Measurements from ENCODE around the gene IL4R.

Gene IL4R

DNA sequence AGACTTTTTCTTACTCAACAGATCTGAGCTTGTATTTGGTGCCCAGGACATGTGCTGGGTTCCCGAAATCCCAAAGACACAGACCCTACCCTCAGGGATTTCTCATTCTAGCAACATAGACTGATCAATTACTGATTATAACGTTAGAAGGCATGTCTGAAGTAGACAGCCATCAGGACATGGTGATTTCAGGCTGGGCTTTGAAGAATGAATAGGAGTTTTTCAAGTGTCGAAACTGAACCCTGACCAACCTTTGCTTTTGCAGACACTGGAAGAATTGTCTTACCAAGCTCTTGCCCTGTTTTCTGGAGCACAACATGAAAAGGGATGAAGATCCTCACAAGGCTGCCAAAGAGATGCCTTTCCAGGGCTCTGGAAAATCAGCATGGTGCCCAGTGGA lies 48.2 kb downstream of the IL4R start:
- TF ChIP-seq, protein P1, sequence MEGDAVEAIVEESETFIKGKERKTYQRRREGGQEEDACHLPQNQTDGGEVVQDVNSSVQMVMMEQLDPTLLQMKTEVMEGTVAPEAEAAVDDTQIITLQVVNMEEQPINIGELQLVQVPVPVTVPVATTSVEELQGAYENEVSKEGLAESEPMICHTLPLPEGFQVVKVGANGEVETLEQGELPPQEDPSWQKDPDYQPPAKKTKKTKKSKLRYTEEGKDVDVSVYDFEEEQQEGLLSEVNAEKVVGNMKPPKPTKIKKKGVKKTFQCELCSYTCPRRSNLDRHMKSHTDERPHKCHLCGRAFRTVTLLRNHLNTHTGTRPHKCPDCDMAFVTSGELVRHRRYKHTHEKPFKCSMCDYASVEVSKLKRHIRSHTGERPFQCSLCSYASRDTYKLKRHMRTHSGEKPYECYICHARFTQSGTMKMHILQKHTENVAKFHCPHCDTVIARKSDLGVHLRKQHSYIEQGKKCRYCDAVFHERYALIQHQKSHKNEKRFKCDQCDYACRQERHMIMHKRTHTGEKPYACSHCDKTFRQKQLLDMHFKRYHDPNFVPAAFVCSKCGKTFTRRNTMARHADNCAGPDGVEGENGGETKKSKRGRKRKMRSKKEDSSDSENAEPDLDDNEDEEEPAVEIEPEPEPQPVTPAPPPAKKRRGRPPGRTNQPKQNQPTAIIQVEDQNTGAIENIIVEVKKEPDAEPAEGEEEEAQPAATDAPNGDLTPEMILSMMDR (IDR thresholded peaks at IDR 0.05; ENCODE audit: insufficient read depth, low read length, poor library complexity, severe bottlenecking) = no peak
- Histone ChIP-seq H3K27me3 (replicated peaks; ENCODE audit: control insufficient read depth, insufficient read depth, low read length) (no peaks in the 10 kb centered on the region), H3K4me3 (replicated peaks; ENCODE audit: low read depth, low read length) (no peak overlapping the region), H3K36me3 (ENCODE audit: control insufficient read depth, insufficient read depth, low read length) (peaks cover 22% of the 10 kb centered on the region)
- no peak for DNase-seq (ENCODE audit: extremely low read depth, insufficient read length)

GRCh38 chr16:27362570-27363245 lies 48.9 kb downstream of the IL4R start:
- no peak for DNase-seq (ENCODE audit: extremely low read depth, insufficient read length)
- peaks cover 22% of the 10 kb centered on the region for H3K36me3 ChIP-seq (ENCODE audit: control insufficient read depth, insufficient read depth, low read length)
- TF ChIP-seq, protein P1 (IDR thresholded peaks at IDR 0.05; ENCODE audit: insufficient read depth, low read length, poor library complexity, severe bottlenecking) = no peak
- H3K27me3 ChIP-seq (replicated peaks; ENCODE audit: control insufficient read depth, insufficient read depth, low read length) = no peaks in the 10 kb centered on the region
- no peak overlapping the region for H3K4me3 ChIP-seq (replicated peaks; ENCODE audit: low read depth, low read length)

DNA sequence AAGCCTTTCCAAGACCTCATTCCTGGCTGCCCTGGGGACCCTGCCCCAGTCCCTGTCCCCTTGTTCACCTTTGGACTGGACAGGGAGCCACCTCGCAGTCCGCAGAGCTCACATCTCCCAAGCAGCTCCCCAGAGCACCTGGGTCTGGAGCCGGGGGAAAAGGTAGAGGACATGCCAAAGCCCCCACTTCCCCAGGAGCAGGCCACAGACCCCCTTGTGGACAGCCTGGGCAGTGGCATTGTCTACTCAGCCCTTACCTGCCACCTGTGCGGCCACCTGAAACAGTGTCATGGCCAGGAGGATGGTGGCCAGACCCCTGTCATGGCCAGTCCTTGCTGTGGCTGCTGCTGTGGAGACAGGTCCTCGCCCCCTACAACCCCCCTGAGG lies 49.5 kb downstream of the IL4R start:
- peaks cover 22% of the 10 kb centered on the region for H3K36me3 ChIP-seq (ENCODE audit: control insufficient read depth, insufficient read depth, low read length)
- H3K27me3 ChIP-seq (replicated peaks; ENCODE audit: control insufficient read depth, insufficient read depth, low read length) = no peaks in the 10 kb centered on the region
- TF ChIP-seq, protein P1 (IDR thresholded peaks at IDR 0.05; ENCODE audit: insufficient read depth, low read length, poor library complexity, severe bottlenecking) = no peak
- DNase-seq (ENCODE audit: extremely low read depth, insufficient read length) = no peak
- no peak overlapping the region for H3K4me3 ChIP-seq (replicated peaks; ENCODE audit: low read depth, low read length)

DNA sequence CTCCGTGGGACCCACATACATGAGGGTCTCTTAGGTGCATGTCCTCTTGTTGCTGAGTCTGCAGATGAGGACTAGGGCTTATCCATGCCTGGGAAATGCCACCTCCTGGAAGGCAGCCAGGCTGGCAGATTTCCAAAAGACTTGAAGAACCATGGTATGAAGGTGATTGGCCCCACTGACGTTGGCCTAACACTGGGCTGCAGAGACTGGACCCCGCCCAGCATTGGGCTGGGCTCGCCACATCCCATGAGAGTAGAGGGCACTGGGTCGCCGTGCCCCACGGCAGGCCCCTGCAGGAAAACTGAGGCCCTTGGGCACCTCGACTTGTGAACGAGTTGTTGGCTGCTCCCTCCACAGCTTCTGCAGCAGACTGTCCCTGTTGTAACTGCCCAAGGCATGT lies 50.0 kb downstream of the IL4R start:
- peaks cover 20% of the 10 kb centered on the region for H3K36me3 ChIP-seq (ENCODE audit: control insufficient read depth, insufficient read depth, low read length)

DNA sequence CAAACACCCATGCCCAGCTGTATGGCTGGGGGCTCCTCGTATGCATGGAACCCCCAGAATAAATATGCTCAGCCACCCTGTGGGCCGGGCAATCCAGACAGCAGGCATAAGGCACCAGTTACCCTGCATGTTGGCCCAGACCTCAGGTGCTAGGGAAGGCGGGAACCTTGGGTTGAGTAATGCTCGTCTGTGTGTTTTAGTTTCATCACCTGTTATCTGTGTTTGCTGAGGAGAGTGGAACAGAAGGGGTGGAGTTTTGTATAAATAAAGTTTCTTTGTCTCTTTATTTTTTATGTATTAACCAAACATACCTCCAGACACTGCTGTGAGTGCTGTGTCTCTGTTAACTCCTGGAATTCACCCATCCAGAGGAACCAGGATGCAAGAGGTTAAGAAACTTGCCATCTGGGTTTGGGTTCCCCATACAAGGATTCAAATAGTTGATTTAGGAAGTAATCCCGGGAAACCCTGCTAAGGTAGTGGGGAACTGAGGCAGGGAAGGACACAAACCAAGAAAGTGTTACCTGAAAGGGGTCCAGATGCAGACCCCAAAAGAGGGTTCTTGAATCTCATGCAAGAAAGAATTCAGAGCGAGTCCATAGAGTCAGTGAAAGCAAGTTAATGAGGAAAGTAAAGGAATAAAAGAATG lies 50.8 kb downstream of the IL4R start:
- Histone ChIP-seq H3K4me3 (replicated peaks; ENCODE audit: low read depth, low read length) (no peak overlapping the region), H3K36me3 (ENCODE audit: control insufficient read depth, insufficient read depth, low read length) (peaks cover 15% of the 10 kb centered on the region), H3K27me3 (replicated peaks; ENCODE audit: control insufficient read depth, insufficient read depth, low read length) (no peaks in the 10 kb centered on the region)
- DNase-seq (ENCODE audit: extremely low read depth, insufficient read length) = no peak
- TF ChIP-seq, protein P1 (IDR thresholded peaks at IDR 0.05; ENCODE audit: insufficient read depth, low read length, poor library complexity, severe bottlenecking) = no peak

More for the DNA sequence above, 50.0 kb downstream of the IL4R start:
- no peak overlapping the region for H3K4me3 ChIP-seq (replicated peaks; ENCODE audit: low read depth, low read length)
- H3K27me3 ChIP-seq (replicated peaks; ENCODE audit: control insufficient read depth, insufficient read depth, low read length) = no peaks in the 10 kb centered on the region
- no peak for DNase-seq (ENCODE audit: extremely low read depth, insufficient read length)
- TF ChIP-seq, protein P1 (IDR thresholded peaks at IDR 0.05; ENCODE audit: insufficient read depth, low read length, poor library complexity, severe bottlenecking) = no peak

All from GM06990 (cell line).